Mammary epithelial cell (primary cell): ENCODE data around the gene MOB2.

Source experiments
- CTCF ChIP-seq, 2 donors: IDR thresholded peaks in 1 of 2; conservative IDR thresholded peaks in 1 of 2; 2 replicates each; pipeline ENCODE4 v1.5.1; 2011 to 2012; ENCODE audit warnings: inconsistent platforms in 2 of 2, low read length in 2 of 2, mild to moderate bottlenecking in 2 of 2, control low read depth in 1 of 2, low read depth in 1 of 2; ENCODE audit not compliant: insufficient read depth in 1 of 2; ENCODE audit errors: extremely low read depth in 1 of 2
- EZH2 ChIP-seq: IDR thresholded peaks from 2 replicates; pipeline ENCODE4 v1.6.1; 2012; ENCODE audit warnings: low read length, inconsistent platforms, borderline replicate concordance

- TF ChIP-seq CTCF (conservative IDR thresholded peaks at IDR 0.05 in 1 of 2, IDR thresholded peaks at IDR 0.05 in 1 of 2; ENCODE audit: extremely low read depth in 1 of 2, insufficient read depth in 1 of 2, low read depth in 1 of 2, low read length in 2 of 2): no peak
- TF ChIP-seq EZH2: no peak
These were observed 9.4 kb downstream of the MOB2 start for GRCh38 chr11:1476940-1477736.
